OCI-LY1 (cell line): ENCODE measurements around the gene ARAP1.

ENCODE experiments used
- EZH2 ChIP-seq: fragments of 200-600 bp; sonication (generic), shearing (Covaris generic); IDR thresholded peaks from 2 replicates; pipeline ENCODE4 v1.8.0; 2017; ENCODE audit warnings: borderline replicate concordance, mixed run types, mild to moderate bottlenecking, antibody characterized with exemption, low read length, moderate library complexity, mixed read lengths
- TF ChIP-seq, protein P1 (sequence below): fragments of 200-600 bp; sonication (generic), shearing (Covaris generic); IDR thresholded peaks from 2 replicates; pipeline ENCODE4 v1.5.1; 2017; ENCODE audit warnings: mild to moderate bottlenecking, antibody characterized with exemption, low read length, moderate library complexity, mixed read lengths

GRCh38 chr11:72641522-72642042 lies 110.6 kb downstream of the ARAP1 start:
- TF ChIP-seq, protein P1, sequence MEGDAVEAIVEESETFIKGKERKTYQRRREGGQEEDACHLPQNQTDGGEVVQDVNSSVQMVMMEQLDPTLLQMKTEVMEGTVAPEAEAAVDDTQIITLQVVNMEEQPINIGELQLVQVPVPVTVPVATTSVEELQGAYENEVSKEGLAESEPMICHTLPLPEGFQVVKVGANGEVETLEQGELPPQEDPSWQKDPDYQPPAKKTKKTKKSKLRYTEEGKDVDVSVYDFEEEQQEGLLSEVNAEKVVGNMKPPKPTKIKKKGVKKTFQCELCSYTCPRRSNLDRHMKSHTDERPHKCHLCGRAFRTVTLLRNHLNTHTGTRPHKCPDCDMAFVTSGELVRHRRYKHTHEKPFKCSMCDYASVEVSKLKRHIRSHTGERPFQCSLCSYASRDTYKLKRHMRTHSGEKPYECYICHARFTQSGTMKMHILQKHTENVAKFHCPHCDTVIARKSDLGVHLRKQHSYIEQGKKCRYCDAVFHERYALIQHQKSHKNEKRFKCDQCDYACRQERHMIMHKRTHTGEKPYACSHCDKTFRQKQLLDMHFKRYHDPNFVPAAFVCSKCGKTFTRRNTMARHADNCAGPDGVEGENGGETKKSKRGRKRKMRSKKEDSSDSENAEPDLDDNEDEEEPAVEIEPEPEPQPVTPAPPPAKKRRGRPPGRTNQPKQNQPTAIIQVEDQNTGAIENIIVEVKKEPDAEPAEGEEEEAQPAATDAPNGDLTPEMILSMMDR, result no peak
- TF ChIP-seq EZH2, result no peak
